GM18517 (cell line): ENCODE measurements around the gene CYP2S1.
"Not testable (repeated sequence)": the region's sequence is repeated elsewhere in the genome, so short reads cannot be mapped to it uniquely, and the experiment has no call there.

Experiments
- ATAC-seq: cut with Tn5 transposase; IDR thresholded peaks from one replicate; pipeline ENCODE4 v1.9.1; 2021; ENCODE audit warnings: mild to moderate bottlenecking, moderate library complexity; ENCODE audit not compliant: unreplicated experiment

The CYP2S1 gene

DNA sequence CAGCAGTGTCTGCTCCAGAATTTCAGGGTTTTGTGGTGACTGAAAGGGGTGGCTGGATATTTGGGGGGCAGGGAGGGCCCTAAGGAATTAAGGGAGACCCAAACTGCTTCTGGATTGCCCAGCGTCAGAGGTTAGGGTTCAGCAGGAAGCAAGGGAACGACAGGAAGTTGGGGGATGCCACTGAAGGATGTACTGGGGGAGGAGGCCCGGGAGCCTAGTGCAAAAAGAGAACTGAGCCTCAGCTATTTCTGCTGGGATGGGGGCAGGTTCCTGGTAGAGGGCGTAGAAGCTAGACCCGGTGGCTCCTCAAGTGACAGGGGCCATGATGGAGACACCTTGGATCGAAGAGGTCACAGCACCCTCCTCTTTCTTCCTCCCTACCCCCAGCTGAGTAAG is 1.1 kb downstream of the CYP2S1 start:
- no peak for ATAC-seq

DNA sequence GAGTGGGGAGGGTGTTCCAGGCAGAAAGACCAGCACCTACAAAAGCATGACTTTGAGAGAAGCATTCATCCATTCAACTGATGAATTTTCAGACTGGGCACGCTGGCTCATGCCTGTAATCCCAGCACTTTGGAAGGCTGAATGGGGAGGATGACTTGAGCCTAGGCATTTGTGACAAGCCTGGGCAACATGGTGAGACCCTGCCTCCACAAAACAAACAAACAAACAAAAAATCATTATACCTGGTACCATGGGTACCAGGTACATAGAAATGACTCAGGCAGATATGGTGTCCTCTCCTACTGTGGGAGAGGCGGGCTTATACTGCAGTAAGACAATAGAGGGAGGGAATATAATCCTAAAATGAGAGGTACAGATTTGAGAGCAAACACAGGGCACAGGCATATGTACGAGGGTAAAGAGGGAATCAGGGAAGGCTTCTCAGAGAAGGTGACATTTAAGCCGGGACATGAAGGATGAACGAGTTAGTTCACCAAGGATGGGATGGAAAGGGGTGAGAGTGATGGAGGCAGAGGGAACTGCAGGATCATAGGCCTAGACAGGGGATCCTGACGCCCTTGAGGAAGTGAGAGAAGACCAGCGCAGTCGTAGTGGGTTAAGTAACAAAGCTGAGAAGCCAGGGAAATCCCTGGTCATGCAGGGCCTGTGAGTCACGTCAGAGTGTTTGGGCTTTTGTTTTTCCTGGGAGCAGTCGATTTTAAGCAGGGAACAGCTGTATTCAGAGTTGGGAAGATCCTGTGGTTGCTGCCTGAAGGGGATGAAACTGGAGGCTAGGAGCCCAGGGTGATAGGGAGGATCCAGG is 2.9 kb downstream of the CYP2S1 start:
- no peak for ATAC-seq

DNA sequence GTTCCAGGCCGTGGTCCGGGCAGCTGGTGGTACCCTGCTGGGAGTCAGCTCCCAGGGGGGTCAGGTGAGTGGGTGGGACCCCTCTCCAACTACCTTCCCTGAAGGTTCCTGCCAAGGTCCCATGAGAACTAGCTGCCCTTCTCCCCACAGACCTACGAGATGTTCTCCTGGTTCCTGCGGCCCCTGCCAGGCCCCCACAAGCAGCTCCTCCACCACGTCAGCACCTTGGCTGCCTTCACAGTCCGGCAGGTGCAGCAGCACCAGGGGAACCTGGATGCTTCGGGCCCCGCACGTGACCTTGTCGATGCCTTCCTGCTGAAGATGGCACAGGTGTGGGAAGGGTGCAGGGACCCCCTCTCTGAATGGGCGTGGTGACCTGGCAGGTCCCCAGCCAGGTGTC is 5.5 kb downstream of the CYP2S1 start:
- no peak for ATAC-seq

DNA sequence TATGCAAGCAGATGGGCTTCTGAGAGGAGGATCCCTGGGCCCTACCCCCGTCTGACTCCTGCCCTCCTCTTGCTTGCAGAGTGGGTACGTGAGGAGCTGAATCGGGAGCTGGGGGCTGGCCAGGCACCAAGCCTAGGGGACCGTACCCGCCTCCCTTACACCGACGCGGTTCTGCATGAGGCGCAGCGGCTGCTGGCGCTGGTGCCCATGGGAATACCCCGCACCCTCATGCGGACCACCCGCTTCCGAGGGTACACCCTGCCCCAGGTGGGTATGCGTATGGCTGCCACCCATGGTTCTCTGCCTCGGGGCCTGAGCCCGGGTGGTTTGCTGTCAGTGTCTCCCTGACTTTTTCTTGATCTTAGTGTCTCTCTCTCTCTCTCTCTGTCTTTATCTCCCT is 10.4 kb downstream of the CYP2S1 start:
- ATAC-seq = no peak

DNA sequence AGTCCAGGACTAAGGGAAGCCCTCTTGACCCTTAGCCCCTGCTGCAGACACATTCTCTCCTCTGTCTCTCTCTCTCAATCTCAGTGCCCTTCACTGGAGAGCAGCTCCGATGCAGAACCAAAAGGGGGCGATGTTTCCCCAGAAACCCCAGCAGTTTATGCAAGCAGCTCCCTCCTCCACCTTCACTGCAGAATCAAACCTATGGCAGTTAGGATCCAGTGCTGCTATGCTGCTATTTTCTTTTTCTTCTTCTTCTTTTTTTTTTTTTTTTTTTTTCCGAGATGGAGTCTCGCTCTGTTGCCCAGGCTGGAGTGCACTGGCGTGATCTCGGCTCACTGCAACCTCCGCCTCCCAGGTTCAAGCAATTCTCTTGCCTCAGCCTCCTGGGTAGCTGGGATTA is 11.3 kb downstream of the CYP2S1 start:
- ATAC-seq = not testable (repeated sequence)

DNA sequence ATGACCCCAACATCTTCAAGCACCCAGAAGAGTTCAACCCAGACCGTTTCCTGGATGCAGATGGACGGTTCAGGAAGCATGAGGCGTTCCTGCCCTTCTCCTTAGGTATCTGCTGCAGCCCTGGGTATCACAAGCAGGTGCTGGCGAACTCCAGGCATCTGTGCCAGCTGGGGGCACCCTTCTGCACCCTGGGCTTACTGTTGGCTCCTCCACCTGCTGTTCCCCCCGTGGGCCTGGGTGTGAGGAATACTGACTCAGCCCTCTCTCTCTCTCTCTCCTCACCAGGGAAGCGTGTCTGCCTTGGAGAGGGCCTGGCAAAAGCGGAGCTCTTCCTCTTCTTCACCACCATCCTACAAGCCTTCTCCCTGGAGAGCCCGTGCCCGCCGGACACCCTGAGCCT is 13.0 kb downstream of the CYP2S1 start:
- no peak for ATAC-seq

DNA sequence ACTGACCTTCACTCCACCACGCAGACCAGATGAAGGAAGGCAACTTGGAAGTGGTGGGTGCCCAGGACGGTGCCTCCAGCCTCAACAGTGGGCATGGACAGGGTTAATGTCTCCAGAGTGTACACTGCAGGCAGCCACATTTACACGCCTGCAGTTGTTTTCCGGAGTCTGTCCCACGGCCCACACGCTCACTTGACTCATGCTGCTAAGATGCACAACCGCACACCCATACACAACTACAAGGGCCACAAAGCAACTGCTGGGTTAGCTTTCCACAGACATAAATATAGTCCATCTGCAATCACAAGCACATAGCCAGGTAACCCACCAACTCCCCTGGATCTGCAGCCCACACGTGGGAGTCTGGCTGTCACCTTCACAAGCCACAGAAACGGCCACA is 13.4 kb downstream of the CYP2S1 start:
- no peak for ATAC-seq

DNA sequence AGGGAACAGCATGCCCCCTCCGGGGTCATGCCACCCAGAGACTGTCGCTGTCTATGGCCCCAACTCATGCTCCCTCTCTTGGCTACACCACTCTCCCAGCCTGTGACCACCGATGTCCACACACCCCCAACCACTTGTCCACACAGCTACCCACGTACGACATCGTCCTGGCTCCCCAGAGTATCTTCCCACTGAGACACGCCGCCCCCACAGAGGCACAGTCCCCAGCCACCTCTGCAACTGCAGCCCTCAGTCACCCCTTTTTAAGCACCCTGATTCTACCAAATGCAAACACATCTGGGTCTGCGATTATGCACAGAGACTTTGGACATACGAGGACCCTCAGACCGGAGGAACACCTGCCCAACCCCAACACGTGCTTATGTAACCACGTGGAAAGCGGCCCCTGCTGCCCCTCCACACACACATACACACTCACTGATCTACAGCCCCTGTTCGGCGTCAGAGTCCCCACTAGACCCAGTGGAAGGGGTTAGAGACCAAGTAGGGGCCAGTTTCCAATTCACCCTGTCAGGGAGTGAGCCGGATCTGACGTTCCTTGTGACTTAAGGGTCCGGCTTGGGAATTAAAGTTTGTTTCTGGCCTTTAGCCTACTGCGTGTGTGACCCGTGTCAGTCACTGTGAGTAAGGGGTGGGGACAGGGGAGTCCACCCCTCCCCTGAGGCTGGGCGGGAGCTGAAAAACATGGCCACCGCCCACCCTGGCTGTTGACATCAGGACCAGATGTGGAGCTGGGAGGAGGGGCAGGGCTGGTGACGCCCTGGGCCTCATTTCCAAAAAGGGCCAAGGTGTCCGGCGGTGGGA is 14.1 kb downstream of the CYP2S1 start:
- no peak for ATAC-seq

DNA sequence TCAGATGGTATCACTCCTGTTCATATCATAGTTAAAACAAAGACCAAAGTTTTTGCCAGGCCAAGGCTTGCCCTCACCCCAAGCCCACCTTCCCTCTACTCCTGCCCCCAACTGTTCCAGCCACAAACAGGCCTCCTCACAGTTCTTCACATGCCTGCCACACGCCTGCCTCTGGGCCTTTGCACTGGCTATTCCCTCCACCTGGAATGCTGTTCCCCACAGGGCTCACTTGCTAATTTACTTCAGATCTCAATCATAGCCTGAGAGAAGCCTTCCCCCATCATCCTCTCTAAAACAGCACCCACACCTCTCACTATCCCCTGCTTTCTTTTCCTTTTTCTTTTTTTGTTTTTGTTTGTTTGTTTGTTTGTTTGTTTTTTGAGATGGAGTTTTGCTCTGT is 21.1 kb downstream of the CYP2S1 start:
- ATAC-seq = no peak

DNA sequence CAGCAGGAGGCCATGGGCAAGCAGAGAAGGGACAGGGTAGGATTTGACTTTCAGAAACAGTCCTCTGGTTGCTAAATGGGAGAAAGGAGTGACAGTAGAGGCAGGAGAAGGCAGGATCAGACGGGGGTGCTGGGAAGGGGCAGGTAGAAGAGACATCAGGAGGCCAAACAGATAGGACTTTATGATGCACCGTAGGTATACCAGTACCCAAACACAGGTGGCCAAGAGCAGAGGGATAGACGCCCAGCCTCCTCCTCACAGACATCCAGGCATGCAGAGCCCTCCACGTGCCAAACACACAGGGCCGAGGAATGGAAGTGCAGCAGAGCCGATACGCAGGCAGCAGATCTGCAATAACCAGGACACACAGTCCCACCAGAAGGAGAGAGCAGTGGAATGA is 24.7 kb downstream of the CYP2S1 start:
- ATAC-seq = no peak

DNA sequence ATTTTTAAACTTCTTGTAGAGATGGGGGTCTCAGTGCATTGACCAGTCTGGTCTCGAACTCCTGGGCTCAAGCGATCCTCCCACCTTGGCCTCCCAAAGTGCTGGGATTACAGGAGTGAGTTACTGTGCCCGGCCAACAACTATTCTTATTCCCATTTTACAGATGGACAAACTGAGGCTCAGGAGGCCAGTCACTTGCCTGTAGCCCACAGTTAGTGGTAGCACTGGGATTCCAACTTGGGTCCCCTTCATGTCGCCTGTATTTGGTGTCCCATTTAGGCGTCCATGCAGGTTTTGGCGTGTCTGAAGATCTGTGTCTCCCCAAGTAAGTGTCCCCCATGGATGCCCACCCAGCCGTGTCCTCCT is 25.2 kb downstream of the CYP2S1 start:
- no peak for ATAC-seq

DNA sequence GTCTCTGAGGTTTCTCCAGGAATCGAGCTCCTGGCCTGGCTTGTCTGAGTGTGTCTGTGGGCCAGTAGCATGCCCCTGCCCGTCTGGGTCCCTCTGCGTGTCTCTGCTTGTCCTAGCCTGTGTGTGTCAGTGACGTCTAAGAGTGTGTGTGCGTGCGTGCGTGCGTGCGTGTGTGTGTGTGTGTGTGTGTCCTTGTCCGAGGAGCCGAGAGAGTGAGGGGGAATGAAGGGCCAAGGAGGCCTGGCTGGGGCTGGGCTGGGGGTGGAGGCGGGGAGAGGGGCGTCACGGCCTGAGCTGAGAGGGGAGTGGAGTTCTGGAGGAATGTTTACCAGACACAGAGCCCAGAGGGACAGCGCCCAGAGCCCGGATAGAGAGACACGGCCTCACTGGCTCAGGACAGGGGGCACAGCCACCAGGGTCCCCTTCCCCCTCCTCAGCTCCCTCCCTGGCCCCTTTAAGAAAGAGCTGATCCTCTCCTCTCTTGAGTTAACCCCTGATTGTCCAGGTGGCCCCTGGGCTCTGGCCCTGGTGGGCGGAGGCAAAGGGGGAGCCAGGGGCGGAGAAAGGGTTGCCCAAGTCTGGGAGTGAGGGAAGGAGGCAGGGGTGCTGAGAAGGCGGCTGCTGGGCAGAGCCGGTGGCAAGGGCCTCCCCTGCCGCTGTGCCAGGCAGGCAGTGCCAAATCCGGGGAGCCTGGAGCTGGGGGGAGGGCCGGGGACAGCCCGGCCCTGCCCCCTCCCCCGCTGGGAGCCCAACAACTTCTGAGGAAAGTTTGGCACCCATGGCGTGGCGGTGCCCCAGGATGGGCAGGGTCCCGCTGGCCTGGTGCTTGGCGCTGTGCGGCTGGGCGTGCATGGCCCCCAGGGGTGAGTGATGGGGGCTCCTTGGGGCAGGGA is 25.8 kb downstream of the CYP2S1 start, which contains the start of gene AXL:
Gene AXL, plus strand, starts transcription at position 609 of the 893 bp plus-strand sequence. Its CDS starts 170 bp downstream, at position 779.
- ATAC-seq = no peak

DNA sequence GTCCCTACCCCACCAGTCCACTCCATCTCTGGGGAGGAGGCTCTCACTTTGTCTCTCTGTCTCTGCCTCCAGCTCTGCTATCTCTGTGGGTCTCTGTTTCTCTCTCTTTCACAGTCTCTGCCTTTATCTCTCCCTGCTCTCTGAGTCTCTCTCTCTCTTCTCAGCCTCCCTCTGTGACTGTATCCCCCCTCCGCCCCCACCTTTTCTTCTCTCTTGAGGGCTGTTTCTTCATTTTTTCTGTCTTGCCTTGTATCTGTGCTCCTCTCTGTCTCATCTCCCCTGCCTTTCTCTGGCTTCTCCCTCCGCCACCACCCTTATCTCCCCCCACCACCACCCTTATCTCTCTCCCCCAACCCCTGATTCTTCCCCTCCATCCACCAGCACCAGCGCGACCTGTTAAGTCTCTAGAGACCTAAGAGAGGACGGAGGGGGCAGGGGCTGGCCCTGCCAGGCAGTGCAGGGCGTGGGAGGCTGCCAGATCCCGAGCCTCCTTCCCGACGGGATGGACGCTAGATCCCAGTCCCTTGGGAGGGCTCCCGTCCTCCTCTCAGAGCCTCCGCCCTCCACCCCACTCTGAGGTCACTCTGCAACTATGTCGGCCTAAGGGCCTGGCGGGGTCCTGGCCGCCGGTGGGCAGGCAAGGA is 27.0 kb downstream of the CYP2S1 start:
- no peak for ATAC-seq

DNA sequence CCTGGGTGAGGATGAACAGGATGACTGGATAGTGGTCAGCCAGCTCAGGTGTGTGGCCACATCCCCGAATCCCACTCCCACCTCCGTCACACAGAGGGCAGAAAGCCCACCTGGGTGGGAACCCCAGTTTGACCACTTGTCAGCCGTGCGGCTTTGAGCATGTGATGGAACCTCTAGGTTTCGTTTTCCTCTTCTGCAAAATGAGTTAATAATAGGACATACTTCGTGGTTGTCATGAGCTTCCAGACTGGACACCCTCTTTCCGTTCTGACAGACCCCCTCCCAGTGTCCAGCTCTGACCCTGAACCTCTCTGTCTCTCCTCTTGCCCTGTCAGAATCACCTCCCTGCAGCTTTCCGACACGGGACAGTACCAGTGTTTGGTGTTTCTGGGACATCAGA is 27.8 kb downstream of the CYP2S1 start:
- no peak for ATAC-seq

DNA sequence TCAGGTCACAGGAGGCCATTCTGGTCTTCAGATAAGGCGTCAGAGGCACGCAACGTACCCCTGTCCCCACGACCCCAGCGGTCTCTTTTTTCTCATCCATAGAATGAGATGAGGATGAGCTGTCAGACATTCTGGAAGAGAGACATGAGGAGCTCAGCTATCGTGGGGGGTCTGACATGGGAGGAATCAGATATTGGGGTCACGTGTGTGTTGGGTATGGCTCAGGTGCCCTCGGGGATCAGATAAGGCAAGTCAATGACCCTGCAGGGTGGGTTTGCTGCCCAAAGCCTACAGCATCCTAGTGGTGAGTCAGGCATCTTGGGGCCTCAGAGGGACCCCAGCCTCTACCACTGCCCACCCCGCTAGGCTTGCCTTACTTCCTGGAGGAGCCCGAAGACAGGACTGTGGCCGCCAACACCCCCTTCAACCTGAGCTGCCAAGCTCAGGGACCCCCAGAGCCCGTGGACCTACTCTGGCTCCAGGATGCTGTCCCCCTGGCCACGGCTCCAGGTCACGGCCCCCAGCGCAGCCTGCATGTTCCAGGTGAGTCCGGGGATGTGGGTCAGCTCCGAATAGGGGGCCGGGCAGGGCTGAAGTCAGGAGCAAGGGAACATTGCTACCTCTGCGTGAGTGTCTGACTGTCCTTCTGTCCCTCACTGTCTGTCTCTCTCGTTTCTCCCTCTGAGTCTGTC is 28.6 kb downstream of the CYP2S1 start:
- no peak for ATAC-seq

DNA sequence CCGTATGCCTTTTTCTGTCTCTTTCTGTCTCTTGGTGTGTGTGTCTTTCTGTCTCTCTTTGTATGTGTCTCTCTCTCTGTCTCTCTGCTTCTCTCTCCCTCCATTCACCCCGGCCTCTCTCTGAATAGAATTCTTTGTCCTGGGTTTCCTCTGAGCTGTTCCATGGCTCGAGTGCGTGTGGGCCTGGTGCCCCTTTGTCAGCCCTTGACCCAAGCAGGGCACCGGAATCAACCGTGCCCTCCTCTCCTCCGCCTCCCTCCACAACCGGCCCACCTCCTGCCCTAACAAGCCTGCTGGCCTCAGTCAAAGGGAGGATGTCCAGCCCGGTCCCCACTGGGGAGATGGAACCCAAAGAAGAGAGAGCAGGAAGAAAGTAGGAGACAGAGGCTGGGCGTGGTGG is 29.2 kb downstream of the CYP2S1 start:
- ATAC-seq = no peak

DNA sequence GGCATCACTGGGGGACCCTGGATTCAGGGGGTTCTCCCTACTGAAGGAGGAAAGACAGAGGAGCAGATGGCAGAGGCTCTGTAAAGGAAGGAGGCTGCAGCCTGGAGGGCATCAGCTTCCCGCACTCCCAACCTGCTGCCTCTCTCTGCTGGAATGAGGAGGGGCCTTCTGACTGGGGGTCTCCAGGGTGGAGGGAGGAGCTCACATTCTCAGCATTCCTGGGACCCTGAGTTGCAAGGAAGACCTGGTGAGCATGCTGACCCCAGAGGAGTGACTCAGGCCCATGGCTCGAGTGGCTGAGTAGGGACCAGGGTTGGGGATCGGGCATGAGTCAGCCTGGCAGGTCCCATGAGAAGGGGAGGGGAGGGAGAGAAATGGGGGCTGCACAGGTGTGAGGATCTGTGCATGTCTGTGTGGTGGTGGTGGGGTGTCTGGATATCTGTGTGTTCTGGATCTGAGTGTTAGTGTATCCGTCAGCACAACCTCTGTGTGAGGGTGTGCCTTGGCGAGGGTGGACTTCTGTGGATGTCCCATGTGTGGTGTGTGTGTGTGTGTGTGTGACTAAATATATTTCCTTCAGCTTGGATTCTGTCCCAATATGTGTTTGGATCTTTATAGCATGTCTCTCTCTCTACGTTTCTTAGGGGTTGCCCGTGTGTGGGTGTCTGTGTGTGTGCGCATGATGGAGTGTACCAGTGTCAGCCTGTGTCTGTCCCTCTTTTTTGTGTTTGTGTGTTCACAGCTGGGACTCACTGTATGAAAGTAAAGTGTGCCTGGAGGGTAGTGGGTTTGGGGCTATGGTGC is 30.6 kb downstream of the CYP2S1 start:
- no peak for ATAC-seq

DNA sequence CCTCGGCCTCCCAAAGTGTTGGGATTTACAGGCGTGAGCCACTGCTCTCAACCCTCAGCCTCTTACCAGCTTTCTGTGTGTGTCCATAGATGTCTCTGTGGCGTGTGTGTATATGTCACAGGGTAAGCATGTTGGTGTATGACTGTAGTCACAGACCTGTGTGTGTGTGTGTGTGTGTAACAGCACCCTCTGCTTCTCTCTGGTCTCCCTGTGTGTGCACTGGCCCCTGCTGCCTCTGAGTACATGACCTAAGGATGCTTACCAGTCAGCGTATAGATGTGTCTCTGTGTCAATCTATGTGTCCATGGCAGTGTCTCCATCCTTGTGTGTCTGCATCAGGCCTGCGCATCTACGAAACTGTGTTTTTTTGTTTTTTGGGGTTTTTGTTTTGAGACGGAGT is 31.6 kb downstream of the CYP2S1 start:
- ATAC-seq = no peak
